ENCODE data around the gene PRDM16. TPM values are rescaled to one million over a fixed set of nuclear protein-coding genes. Genes with fewer than 3 reads are reported as not detected.

Gene PRDM16
- total RNA-seq, 1 donor from 2014 or later, result 0.07 TPM

GRCh38 chr1:3459051-3459908 is 390.3 kb downstream of the PRDM16 start:
- intact Hi-C loops (cut with micrococcal nuclease), result no loop called here

GRCh38 chr1:3459940-3460671 is 391.1 kb downstream of the PRDM16 start:
- intact Hi-C loops (cut with micrococcal nuclease), result no loop called here

- intact Hi-C loops (cut with micrococcal nuclease), result no loop called here
These were observed 391.7 kb downstream of the PRDM16 start for GRCh38 chr1:3460672-3461131.

- intact Hi-C loops (cut with micrococcal nuclease), result no loop called here
These were observed 392.4 kb downstream of the PRDM16 start for GRCh38 chr1:3461238-3461933.

- intact Hi-C loops (cut with micrococcal nuclease), result no loop called here
These were observed 392.9 kb downstream of the PRDM16 start for GRCh38 chr1:3461934-3462275.

GRCh38 chr1:3462356-3463012 is 393.5 kb downstream of the PRDM16 start:
- intact Hi-C loops (cut with micrococcal nuclease), result no loop called here

- intact Hi-C loops (cut with micrococcal nuclease), result no loop called here
These were observed 394.0 kb downstream of the PRDM16 start for GRCh38 chr1:3463013-3463385.

- intact Hi-C loops (cut with micrococcal nuclease), result no loop called here
These were observed 394.4 kb downstream of the PRDM16 start for GRCh38 chr1:3463408-3463863.

- intact Hi-C loops (cut with micrococcal nuclease), result no loop called here
These were observed 395.1 kb downstream of the PRDM16 start for GRCh38 chr1:3463891-3464648.

GRCh38 chr1:3464649-3465025 is 395.6 kb downstream of the PRDM16 start:
- intact Hi-C loops (cut with micrococcal nuclease), result no loop called here

- intact Hi-C loops (cut with micrococcal nuclease), result no loop called here
These were observed 396.3 kb downstream of the PRDM16 start for GRCh38 chr1:3465091-3465934.

GRCh38 chr1:3465935-3466321 is 396.9 kb downstream of the PRDM16 start:
- intact Hi-C loops (cut with micrococcal nuclease), result no loop called here

- intact Hi-C loops (cut with micrococcal nuclease), result no loop called here
These were observed 397.5 kb downstream of the PRDM16 start for GRCh38 chr1:3466366-3467075.

GRCh38 chr1:3467096-3468036 is 398.4 kb downstream of the PRDM16 start:
- intact Hi-C loops (cut with micrococcal nuclease), result no loop called here

- intact Hi-C loops (cut with micrococcal nuclease), result no loop called here
These were observed 399.5 kb downstream of the PRDM16 start for GRCh38 chr1:3468236-3469103.

- intact Hi-C loops (cut with micrococcal nuclease), result no loop called here
These were observed 400.3 kb downstream of the PRDM16 start for GRCh38 chr1:3469104-3469848.

Measured in T-helper 1 cell treated with Interleukin-12 subunit alpha and Interleukin-12 subunit beta and Interleukin-4 antibody, amounts not matched to agents 30 ng/mL and 1 ng/mL, for 36 hours (primary cell).